NOMO-1 treated with dmso at 0.1 percent for 144 hours (cell line): Measurements from ENCODE around the gene GNB3.
"Not testable (repeated sequence)": the region's sequence is repeated elsewhere in the genome, so short reads cannot be mapped to it uniquely, and the experiment has no call there.

ENCODE experiments used
- DNase-seq: peaks from one replicate; lab custom pipeline; 2025; ENCODE audit not compliant: unreplicated experiment; lab: John Stamatoyannopoulos, UW

The GNB3 gene

DNA sequence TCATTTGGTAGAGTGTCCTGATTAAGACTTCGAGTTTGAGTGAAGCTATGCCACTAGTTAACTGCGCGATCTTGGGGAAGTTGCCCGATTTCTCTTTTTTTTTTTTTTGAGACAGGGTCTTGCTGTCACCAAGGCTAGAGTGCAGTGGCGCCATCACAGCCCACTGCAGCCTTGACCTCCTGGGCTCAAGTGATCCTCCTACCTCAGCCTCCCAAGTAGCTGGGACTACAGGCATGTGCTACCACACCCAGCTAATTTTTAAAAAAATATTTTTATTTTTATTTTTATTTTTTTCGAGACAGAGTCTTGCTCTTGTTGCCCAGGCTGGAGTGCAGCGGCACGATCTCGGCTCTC is 33.3 kb downstream of the GNB3 start:
- DNase-seq: not testable (repeated sequence)

DNA sequence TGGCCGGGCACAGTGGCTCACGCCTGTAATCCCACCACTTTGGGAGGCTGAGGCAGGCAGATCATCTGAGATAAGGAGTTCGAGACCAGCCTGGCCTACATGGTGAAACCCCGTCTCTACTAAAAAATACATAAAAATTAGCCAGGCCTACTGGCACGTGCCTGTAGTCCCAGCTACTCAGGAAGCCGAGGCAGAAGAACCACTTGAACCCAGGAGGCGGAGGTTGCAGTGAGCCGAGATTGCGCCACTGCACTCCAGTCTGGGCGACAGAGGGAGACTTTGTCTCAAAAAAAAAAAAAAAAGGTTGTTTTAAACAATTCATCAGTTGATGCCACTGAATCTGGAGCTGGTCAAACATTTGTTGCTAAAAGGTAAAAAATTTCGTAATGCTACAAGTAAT is 39.1 kb downstream of the GNB3 start:
- not testable (repeated sequence) for DNase-seq

DNA sequence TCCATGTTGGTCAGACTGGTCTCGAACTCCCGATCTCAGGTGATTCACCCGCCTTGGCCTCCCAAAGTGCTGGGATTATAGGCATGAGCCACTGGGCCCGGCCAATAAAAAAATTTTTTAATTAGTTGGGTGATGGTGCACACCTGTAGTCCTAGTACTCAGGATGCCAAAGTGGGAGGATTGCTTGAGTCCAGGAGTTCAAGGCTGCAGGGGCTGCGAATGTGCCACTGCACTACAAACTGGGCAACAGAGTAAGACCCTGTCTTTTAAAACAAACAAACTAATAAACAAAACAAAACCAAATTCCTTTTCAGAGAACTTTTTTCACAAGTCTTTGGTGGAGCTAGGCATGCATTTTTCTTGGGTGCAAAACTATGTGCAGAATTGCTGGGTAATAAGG is 42.5 kb downstream of the GNB3 start:
- no peak for DNase-seq

DNA sequence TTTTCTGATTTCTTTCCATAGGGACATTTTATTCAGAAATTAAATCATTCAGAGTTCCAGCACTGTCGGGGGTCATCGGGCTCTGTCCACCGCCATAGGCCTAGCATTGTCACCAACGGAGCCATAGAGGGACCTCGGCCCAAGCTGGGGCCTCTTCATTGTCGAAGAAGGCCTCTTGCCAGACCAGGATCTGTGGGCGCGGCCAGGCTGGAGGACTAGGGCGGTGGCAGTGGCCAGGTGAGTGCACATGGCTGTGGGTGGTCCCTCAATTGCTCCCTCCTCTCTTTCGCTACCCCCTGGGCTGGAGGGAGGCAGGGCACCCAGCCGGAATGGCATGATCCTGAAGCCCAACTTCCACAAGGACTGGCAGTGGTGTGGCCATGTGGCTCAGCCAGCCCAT is 43.0 kb downstream of the GNB3 start:
- DNase-seq: no peak

DNA sequence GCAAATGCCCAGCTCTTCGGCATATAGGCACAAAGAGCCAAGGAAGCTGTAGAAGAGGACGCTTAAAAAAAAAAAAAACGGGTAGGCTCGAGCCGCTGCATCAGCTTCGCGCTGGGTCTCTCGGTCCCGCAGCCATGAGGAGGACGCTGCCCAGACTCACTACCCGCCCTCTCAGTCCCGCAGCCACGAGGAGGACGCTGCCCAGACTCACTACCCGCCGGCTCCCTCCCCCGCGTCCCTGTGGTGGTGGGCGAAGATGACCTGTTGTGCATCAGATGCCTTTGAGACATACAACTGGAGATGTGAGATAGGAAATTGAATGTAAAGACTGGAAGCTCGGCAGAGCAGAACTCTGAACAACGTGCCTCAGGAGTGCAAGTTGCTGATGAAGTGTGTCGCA is 43.8 kb downstream of the GNB3 start:
- no peak for DNase-seq

DNA sequence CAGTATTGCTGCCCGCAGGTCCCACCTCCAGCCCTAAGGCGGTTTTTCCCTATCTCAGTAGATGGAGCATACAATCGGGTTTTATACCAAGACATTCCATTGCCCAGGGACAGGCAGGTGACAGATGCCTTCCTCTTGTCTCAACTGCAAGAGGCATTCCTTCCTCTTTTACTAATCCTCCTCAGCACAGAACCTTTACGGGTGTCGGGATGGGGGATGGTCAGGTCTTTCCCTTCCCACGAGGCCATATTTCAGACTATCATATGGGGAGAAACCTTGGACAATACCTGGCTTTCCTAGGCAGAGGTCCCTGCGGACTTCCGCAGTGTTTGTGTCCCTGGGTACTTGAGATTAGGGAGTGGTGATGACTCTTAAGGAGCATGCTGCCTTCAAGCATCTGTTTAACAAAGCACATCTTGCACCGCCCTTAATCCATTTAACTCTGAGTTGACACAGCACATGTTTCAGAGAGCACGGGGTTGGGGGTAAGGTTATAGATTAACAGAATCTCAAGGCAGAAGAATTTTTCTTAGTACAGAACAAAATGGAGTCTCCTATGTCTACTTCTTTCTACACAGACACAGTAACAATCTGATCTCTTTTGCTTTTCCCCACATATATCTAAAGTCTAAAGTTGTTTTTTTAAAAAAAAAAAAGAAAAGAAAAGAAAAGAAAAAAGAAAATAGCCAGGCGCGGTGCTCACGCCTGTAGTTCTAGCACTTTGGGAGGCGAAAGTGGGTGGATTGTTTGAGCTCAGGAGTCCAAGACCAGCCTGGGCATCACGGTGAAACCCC is 45.7 kb downstream of the GNB3 start:
- not testable (repeated sequence) for DNase-seq

DNA sequence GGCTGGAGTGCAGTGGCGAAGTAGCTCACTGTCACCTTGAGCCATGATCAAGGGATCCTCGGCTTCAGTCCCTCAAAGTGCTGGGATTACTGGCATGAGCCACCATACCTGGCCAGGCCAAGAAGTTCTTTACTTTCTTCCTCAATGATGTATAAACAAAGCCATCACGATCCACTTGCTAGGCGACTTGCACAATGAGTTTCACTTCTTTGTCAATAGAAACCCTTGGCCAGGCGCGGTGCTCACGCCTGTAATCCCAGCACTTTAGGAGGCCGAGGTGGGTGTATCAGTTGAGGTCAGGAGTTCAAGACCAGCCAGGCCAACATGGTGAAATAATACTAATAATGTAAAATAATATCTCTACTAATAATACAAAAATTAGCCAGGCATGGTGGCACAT is 46.7 kb downstream of the GNB3 start:
- peak; percentile 55 for DNase-seq

DNA sequence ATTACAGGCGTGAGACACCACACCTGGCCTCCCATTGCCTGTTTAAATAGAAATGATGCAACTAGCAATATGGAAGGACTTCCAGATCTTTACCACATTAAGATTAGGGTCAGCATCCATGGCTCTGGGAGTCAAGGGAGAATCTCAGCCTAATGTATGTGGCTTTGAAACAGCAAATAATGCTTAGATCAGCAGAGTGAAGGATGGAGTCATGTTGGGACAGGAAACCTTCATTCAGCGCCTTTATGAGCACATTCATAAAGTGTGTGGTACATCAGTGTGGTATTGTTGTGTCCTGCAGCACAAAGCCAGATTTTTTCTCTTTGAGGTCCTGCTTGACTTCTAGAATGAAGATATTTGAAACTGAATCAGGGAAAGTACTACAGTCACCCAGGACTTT is 47.6 kb downstream of the GNB3 start:
- no peak for DNase-seq

DNA sequence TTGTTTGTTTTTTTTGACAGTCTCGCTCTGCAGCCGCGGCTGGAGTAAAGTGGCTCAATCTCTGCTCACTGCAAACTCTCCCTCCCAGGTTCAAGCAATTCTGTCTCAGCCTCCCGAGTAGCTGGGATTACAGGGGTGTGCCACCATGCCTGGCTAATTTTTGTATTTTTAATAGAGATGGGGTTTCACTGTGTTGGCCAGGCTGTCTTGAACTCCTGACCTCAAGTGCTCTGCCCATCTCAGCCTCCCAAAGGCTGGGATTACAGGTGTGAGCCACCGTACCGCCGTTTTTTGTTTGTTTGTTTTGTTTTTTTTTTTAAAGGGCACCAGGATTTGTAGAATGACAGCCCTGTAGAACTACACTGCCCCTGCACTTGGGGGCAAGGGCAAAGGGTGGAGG is 48.1 kb downstream of the GNB3 start:
- not testable (repeated sequence) for DNase-seq

DNA sequence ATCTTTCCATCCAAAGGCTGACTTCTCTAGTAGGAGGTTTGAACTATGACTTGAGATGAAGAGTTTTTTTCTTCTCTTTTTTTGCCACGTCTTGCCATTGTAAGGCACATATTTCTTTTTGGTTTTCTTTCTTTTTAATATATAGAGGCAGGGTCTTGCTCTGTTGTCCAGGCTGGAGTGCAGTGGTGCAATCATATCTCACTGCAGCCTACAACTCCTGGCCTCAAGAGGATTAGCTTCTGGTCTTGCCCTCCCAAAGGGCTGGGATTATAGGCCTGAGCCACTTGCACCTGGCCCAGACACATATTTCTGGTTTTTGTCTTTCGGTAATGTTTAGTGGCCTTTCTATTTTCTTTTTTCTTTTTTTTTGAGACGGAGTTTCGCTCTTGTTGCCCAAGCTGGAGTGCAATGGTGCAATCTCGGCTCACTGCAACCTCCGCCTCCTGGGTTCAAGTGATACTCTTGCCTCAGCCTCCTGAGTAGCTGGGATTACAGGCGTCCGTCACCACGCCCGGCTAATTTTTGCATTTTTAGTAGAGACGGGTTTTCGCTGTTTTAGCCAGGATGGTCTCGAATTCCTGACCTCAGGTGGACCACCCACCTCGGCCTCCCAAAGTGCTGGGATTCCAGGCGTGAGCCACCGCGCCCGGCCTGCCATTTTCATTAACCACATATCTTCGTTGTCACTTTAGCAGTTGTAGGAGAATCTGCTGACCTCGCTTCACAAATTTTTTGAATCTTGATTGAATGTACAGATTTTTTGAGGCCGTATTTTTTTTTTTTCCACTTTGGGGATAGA is 49.2 kb downstream of the GNB3 start:
- not testable (repeated sequence) for DNase-seq

DNA sequence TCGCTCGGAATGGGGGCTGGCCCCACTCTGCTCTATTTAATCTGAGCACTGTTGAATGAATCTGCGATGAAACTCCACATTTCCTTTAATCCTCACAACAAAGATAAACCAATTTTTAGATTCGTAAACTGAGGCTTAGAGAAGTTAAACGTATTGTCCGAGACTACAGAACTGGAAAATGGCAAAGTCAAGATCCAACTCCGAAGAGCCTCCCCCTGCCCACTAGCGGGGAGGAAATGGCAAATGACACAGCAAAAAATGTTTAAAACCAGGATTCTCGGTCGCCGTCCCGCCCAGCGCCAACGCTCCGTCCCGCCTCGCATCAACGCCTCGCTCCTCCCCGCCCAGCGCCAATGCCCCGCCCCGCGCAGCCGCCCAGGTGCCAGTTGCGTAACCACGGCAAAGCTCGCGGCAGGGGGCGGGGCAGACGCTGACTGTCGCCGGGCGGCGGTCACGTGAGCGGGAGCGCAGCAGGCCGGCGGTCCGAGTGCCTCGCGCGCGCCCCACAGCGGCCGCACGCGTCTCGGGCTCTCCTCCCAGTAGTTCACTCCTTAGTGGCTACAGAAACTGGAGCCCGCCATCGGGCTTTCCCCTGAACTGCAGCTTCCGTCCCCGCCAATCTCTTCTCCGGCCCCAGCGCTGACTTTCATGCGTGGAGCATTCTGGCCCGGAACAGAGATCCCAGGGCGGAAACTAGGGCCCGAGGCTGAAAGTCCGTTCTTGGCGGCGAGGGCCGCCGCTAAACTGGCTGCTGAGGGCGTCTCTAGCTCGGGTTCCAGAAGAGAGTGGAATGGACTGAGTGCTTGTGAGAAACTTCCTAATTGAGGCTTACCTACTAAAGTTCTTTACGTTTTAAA is 50.3 kb downstream of the GNB3 start:
- peak; percentile 98 for DNase-seq

DNA sequence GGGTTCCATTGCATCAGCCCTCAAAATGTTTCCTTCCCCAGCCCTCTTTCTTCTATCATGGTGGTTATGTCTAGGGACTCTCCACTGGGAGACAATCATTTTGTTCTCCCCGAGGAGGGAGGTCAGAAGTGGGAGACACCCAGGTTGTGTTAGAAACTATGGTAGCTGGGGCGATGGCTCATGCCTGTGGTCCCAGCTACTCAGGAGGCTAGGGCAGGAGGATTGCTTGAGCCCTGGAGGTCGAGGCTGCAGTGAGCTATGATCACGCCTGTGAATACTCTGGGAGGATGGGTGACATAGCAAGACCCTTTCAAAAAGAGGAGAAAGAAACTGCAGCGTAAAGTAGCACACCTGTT is 50.9 kb downstream of the GNB3 start:
- no peak for DNase-seq

DNA sequence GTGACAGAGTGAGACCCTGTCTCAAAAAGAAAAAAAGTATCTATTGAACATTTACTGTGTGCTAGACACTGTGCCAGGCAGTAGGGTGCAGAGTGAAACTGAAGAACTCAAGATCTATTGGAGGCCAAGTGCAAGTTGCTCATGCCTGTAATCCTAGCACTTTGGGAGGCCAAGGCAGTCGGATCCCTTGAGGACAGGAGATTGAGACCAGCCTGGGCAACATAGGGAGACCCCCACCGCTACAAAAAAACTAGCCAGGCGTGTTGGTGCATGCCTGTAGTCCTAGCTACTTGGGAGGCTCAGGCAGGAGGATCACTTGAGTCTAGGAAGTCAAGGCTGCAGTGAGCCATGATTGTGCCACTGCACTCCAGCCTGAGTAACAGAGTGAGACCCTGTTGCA is 52.0 kb downstream of the GNB3 start:
- not testable (repeated sequence) for DNase-seq

DNA sequence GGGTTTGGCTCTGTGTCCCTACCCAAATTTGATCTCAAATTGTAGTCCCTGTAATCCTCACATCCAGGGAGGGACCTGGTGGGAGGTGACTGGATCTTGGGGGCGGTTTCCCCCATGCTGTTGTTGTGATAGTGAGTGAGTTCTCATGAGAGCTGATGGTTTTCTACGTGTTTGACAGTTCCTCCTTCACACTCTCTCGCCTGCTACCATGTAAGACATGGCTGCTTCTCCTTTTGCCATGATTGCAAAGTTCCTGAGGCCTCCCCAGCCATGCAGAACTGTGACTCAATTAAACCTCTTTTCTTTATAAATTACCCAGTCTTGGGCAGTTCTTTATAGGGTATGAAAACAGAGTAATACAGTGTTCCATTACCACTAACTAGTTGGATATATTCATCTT is 53.6 kb downstream of the GNB3 start:
- no peak for DNase-seq
